SIG-M5 treated with dmso at 0.1 percent for 504 hours (cell line): ENCODE measurements around the gene FBRSL1.

Experiments
- DNase-seq: peaks from one replicate; lab custom pipeline; 2025; ENCODE audit not compliant: unreplicated experiment; lab: John Stamatoyannopoulos, UW

The FBRSL1 gene

DNA sequence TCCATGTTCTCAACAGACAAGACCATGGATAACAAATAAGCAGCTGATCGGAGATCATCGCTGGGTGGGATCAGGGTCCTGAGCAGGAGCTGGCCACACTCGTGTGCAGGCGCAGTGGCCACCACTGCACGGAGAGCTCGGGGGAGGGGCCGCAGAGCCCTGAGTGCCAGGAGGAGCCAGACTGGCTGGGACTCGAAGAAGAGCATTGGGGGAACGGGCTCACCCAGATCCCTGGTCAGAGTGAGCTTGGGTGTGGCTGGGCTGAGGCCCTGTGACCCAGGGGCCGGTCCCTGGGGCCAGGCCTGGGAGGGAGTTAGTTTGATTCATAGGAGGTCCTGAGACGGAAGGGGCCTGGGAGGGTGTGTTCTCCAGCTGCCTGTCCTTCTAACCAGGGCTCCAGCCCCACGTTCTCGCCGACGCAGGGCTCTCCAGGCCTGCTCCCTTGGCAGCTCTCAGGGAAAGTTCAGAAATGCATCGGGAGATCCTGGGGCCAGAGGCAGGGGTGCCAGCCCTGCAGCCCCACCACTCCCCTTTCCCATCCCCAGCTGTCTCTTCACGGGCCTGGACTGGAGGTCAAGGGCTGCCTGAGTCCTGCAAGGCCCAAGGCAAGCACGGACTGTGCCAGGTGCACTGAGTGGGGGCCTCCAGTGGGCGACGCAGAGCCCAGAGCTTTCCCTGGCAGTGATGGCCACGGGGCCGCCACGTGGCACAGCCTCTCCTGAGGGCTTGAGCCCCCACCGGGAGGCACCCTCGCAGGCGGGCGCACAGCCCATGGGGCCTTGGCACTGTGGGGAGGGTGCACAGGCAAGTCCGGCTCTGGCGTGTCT lies 48.1 kb downstream of the FBRSL1 start:
- DNase-seq, result no peak

DNA sequence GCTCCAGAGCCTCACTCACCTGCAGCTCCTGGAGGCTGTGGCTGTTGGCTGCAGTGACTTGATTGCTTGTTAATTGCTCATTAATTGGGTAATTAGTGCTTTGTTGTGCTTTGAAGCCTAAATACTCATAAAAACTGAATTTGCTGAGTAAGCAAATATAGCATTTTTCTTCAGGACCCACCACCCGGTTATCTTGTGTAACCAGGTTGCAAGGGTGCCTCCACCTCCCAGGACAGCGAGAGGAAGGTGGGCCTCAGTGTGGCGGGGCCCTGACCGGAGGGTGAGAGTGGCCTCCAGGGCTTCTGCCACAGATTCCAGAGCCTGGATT lies 48.7 kb downstream of the FBRSL1 start:
- DNase-seq, result no peak

DNA sequence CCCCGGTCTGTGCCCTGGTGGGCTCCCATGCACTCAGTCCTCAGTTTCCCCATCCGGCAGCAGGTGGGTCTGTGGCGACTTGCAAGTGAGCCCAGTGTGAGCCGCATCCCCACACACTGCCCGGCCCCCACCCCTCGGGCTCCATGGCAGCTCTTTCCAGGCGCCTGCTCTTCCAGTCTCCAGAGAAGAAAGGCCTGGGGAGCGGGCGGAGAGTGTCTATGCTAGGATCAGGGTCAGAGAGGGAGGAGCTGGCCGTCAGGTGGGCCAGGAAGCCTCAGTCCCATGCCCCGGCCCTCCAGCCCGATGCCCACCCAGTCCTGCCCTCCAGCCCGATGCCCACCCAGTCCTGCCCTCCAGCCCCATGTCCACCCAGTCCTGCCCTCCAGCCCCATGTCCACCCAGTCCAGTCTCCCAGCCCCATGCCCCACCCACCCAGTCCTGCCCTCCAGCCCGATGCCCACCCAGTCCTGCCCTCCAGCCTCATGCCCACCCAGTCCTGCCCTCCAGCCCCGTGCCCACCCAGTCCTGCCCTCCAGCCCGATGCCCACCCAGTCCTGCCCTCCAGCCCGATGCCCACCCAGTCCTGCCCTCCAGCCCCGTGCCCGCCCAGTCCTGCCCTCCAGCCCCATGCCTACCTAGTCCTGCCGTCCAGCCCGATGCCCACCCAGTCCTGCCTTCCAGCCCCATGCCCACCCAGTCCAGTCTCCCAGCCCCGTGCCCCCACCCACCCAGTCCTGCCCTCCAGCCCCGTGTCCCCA lies 49.2 kb downstream of the FBRSL1 start:
- DNase-seq, result no peak

GRCh38 chr12:132540436-132540835 lies 50.5 kb downstream of the FBRSL1 start:
- DNase-seq, result no peak

DNA sequence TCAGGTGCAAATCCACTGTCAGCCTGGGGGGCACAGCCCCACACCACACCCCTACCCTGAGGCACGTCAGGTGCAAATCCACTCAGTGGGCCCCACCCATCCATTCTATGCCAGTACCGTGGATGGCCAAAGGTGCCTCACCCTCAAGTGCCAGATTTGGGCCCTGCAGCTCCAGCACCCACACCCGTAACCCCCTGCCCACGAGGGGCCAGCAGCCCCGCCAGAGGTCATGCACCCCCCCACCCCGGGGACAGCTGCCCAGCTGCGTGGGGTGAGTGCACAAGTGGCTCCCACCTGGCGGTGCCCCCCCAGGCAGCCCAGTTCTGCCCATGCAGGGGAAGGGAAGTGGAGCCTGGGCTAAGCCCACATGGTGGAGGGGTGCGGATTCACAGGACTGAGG lies 51.2 kb downstream of the FBRSL1 start:
- DNase-seq, result no peak

GRCh38 chr12:132541996-132542395 lies 52.0 kb downstream of the FBRSL1 start:
- DNase-seq, result no peak

- no peak for DNase-seq
These were observed 52.7 kb downstream of the FBRSL1 start for GRCh38 chr12:132542661-132543060.

- no peak for DNase-seq
These were observed 53.5 kb downstream of the FBRSL1 start for GRCh38 chr12:132543298-132544079.

GRCh38 chr12:132544080-132544397 lies 54.1 kb downstream of the FBRSL1 start:
- no peak for DNase-seq

DNA sequence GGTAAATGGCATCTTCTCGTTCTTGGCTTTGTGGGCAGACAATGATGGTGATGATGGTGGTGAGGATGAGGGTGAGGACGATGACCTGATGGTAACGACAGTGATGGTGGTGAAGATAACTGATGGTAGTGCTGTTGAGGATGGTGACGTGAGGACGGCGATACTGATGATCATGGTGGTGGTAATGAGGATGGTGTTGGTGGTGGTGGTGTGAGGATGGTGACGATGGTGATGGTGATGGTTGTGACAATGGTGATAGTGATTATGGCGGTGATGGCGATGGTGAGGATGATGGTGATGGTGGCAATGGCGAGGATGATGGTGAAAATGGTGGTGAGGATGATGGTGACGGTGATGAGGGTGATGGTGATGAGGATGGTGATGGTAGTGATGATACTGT lies 54.5 kb downstream of the FBRSL1 start:
- DNase-seq, result no peak

GRCh38 chr12:132545164-132545953 lies 55.4 kb downstream of the FBRSL1 start:
- no peak for DNase-seq

- no peak for DNase-seq
These were observed 56.0 kb downstream of the FBRSL1 start for GRCh38 chr12:132545955-132546354.

DNA sequence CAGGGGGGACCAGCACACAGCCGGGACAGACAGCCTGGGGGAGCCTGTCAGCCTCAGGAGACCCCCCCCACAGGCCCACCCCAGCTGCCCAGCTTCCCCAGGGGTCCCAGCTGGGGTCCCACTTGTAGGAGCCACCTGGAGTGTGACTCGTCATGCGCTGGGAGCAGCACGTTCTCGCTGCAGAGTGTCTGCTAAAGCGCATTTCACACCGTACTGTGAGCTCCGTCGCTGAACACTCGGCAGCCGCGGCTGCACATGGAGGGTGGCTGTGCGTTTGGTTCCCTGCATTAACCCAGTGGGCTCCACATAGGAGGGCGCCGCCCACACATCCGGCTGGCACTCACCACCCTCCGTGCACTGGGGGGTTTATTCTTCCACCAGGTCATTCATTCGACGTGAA lies 56.7 kb downstream of the FBRSL1 start:
- no peak for DNase-seq

- DNase-seq, result no peak
These were observed 57.3 kb downstream of the FBRSL1 start for GRCh38 chr12:132547205-132547740.

- no peak for DNase-seq
These were observed 58.6 kb downstream of the FBRSL1 start for GRCh38 chr12:132548430-132549058.

DNA sequence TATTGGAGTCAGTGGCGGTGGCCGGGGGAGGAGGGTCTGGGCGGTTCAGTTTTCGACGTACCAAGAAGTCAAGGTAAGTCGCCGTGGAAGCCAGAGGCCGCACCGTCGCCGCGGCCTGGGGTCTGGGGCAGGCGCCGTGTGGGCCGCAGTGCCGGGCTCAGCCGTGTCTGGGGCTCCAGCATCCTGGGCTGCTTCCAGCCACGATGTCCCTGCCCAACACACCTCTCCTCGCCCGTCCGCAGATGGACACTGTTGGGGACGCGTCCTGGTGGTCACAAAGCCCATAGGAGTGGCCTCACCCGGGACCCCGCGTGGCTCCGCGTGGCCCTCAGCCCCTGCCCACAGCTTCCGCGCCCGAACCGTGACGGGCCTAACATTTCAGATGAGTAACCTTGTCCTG lies 59.1 kb downstream of the FBRSL1 start:
- no peak for DNase-seq

- no peak for DNase-seq
These were observed 60.3 kb downstream of the FBRSL1 start for GRCh38 chr12:132550014-132550802.

DNA sequence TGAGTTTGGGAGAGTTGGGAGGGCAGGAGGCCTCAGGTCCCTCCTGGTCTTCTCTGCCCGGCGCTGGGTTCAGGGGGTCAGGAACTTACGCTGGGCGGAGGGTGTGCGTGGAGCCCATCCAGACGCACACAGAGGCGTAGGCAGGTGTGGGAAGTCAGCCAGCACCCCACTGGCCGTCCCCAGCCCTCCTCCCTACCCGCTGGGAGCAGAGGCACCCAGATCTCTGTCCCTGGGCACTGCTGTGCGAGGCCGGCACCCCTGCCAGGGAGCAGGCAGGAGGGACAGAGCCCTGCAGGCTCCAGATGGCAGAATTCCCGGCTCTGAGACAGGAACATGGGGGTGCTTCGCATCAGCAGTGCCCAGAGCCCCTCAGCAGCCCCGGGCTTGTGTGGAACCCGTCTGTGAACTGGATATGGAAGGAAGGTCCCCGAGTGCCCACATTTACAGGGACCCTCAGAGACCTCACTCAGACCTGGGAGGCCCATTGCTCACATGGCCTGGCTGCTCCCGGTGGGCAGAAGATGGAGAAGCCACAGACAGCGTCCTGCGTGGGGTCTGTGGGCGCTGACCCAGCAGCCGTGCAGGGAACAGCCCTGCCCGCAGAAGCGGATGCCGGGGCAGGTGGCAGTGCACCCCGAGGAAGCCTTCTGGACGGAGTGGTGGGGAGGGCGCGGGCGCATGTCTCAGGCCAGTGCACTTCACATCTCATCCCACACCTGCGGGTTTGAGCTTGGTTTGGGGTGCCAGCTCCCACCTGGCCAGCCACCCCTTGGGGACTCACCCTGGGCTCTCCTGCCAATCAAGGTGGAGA lies 61.1 kb downstream of the FBRSL1 start:
- DNase-seq, result no peak

DNA sequence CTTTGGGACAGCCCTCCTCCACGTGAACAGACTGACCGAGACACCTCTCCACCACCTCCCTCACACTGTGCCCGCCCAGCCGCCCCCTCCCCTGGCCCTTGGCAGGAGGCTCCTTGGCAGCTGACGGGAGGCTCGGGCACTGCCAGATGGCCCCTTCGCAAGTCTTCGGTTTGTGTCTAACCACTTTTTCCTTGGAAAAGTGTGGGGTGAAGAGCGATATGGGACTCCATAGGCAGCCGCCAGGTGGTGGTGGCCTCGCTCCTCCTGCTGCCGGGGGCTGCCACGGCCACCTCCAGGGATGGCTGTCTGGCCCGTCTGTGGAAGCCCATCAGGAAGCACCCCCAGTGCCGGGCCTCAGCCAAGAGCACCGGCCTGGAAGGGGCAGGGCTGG lies 61.7 kb downstream of the FBRSL1 start:
- no peak for DNase-seq
